ENCODE data around the gene ENTPD5.
"Not testable (repeated sequence)": the region's sequence is repeated elsewhere in the genome, so short reads cannot be mapped to it uniquely, and the experiment has no call there.

The ENTPD5 gene

DNA sequence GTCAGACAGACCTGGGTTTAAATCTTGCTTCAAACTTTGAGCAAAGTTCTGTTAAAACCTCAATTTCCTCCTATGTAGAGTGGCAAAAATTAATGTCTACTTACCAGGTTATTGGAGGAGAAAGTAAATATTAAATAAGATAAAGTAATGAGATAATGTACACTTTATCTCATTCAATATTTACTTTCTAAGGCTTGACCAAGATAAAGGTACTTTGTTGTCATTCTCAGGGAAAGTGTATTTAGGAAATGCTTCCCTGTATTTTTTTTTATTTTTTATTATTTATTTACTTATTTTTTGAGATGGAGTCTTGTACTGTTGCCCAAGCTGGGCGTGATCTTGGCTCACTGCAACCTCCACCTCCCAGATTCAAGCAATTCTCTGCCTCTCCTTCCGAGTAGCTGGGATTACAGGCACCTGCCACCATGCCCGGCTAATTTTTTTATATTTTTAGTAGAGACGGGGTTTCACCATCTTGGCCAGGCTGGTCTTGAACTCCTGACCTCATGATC lies 73.9 kb downstream of the ENTPD5 start:
- DNase-seq (ENCODE audit: low read depth in 1 of 2, low spot score in 1 of 2), result no peak

DNA sequence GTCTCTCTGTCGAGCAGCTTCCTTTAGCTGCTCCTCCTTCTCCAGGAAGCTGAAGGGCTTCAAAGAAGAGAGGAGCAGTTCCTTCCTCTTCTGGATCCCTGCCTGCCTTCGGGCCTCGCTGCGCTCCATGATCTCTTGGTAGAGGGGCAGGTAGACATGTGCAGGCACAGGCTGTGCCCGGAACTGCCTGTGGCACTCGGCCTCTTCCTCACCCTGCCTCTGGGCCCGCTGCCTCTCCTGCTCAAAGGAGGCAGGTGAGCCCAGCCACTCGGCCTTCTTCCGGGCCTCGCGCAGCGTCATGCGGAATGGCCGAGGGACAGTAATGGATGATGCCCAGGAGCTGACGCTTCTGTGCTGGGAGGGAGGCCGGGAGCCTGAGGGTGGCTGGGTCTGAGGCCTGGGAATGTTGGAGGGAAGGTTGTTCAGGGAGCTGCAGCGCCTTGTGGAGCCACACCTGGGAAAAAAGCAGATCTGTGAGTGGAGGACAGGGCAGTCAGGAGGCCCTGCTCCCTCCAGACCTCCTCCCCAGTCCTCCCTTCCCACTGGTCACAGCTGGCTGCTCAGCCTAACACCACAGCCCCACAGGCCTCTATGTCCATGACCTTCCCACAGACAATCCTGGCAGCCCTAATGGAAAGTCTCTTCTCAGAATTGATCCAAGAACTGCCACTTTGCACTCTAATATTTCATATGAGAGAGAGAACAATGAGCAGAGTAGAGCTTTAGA lies 74.5 kb downstream of the ENTPD5 start:
- DNase-seq (ENCODE audit: low read depth in 1 of 2, low spot score in 1 of 2), result no peak

DNA sequence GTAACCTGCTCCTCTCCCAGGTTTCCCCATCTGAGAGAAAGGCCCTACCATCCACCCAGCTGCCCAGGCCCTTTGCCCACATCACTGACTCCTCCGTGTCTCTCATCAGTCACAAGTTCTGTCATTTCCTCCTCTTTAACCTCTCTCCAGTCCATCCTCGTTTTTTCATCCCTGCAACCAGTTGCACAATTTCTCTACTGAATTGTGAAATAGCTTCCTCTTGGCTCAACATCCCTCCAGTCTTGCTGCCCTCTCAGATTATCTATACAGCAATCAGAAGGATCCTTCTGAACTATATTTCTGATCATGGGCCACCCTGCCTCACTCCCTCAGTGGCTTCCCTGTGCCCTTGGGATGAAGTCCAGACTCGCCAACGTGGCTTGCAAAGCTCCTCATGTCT lies 76.0 kb downstream of the ENTPD5 start:
- no peak for DNase-seq (ENCODE audit: low read depth in 1 of 2, low spot score in 1 of 2)

DNA sequence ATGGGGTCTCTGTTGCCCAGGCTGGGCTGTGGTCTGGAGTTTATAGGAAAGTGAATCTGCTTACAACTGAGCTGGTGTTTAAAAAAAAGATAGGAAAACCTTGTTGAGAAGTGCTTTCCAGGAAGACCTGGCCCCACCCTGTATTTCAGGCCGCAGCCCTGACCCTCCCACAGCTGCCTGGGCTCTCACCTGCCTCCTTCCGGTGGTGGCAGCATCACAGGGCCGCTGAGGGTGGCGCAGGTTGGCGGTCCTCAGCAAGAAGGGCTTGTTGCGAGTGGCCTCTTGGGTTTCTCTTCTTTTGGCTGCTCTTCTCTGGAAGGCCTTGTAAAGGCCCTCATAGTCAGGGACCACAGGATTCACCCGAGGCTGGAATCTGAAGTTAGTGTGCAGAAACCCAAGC lies 76.9 kb downstream of the ENTPD5 start:
- no peak for DNase-seq (ENCODE audit: low read depth in 1 of 2, low spot score in 1 of 2)

DNA sequence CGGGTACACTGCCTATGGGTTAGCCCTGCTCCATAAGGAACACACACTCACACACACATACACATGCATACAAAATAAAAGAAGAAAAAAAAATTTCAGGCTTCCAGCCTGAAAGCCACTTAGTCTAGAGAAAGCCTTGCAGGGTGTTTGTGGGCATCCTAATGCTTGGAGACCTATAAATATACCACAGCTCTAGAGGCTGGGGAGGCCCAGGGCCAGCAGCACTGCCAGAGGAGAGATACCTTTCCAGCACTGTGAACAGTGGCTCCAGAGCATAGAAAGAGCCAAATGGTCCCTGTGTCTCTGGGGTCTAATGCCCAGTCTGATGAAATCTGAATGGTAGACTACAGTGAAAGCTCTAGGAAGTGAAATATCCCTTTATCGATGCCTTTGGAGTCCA lies 82.1 kb downstream of the ENTPD5 start:
- no peak for DNase-seq (ENCODE audit: low read depth in 1 of 2, low spot score in 1 of 2)

DNA sequence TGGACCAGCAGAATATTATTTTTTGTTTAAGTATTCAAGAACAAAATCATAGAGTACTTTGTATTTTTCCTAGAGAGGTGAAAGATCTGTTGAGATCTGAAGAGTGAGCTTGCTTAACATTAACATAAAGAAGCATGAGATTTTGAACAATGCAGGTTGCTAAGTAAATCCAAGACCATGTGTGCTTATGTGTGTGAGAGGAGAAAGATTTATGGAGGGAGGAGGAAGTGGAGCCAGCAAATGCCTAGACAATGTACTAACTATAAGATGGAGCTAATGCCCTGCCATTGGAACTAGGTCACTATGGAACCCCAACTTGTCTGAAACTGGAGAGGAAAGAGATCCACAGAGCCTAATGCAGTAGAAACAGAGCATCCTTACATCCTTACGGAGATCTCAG lies 82.5 kb downstream of the ENTPD5 start:
- DNase-seq (ENCODE audit: low read depth in 1 of 2, low spot score in 1 of 2), result no peak

DNA sequence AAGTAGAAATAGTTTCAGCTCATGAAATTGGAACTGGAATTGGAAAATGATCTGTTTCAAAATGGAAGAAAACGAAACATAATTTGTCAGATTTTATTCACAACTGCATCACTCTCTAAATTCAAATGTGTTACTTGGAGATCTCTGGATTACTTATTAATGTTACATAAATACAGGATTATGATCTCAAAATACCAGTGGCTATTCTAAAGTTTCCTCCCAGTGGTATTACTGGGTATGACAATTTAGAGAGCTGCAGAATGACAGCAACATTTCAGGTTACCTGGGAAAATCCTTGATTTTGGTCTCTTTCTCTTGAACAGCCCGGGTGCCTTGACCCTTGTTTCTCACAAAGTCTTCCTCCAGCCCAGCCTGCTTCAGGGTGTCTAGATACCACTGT lies 83.4 kb downstream of the ENTPD5 start:
- no peak for DNase-seq (ENCODE audit: low read depth in 1 of 2, low spot score in 1 of 2)

DNA sequence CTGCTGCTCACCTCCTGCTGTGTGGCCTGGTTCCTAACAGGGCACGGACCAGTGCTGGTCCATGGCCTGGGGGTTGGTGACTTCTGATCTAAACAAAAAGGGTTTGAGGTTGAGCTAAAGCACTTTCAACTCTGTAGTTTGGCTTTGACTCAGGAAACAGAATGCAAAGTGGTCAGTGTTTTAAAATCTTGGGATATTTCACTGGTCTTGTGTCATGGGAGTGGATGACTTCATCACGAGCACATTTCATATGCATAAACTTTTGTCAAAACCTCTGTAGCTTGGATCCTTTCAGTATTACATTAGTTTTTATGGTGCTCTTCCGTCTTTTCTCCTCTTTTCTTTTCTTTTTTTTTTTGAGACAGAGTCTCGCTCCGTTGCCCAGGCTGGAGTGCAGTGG lies 94.8 kb downstream of the ENTPD5 start:
- no peak for DNase-seq (ENCODE audit: low read depth in 1 of 2, low spot score in 1 of 2)

DNA sequence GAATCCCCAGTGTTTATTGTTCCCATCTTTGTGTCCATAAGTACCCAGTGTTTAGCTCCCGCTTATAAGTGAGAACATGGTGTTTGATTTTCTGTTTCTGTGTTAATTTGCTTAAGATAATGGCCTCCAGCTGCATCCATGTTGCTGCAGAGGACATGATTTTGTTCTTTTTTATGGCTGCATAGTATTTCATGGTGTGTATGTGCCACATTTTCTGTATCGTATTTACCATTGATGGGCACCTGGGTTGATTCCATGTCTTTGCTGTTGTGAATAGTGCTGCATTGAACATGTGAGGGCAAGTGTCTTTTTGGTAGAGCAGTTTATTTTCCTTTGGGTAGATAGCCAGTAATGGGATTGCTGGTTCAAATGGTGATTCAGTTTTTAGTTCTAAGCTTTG lies 99.6 kb downstream of the ENTPD5 start:
- DNase-seq (ENCODE audit: low read depth in 1 of 2, low spot score in 1 of 2), result not testable (repeated sequence)

DNA sequence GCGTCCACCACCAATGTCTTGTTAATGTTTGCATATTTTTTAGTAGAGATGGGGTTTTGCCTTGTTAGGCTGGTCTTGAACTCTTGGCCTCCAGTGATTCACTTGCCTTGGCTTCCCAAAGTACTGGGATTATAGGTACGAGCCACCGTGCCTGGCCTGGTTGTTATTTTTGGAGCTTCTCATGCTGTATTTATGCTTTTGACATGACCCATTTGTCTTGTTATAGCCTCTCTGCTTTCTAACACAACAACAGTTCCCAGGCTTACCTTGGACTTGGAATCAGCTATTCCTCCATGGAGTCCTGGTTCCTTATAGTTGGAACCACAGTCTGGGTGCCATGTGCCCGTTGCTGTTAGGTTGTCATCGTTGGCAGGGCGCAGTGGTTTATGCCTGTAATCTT lies 102.8 kb downstream of the ENTPD5 start:
- DNase-seq (ENCODE audit: low read depth in 1 of 2, low spot score in 1 of 2), result no peak

DNA sequence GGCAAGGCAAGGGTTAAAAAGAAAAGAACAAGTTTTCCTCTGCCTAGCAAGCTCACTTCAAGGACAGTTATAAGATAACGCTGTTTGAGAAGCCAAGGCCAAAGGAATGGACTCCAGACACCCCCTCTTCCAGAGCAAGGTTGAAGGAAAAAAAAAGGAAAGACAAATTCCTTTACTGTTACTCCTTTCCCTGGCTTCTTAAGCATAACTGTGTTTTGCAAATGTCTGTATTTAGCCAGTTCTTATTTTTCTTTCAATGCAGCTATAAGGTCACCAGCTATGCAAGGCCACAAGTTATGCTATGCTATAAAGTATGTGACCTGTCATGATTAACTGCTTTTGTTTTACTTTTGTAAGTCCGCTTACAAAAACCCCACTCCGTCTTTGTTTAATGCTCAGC lies 105.8 kb downstream of the ENTPD5 start:
- DNase-seq (ENCODE audit: low read depth in 1 of 2, low spot score in 1 of 2), result no peak

DNA sequence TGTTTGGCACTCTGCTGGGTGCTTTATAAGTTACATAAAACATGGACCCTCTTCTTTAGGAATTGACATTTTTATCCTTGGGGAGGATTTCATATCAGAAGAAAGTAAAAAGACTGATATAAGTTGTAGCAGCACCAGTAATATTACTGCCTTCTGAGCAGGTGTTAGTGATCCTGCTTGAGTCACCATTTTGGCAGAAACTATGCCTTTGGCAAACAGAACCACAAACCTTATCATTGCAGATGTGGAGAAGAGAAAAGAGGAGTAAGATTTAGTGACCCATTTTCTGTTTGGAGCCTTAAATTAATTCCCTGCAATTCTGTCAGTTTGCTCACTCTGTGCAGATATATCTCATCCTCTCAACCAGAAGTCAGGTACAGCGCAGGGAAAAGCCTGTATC lies 109.4 kb downstream of the ENTPD5 start:
- DNase-seq (ENCODE audit: low read depth in 1 of 2, low spot score in 1 of 2), result no peak
